ENCODE results near the gene PTH1R. TPM values are rescaled to one million over a fixed set of nuclear protein-coding genes. Genes with fewer than 3 reads are reported as not detected.

The PTH1R gene
- total and polyA plus RNA-seq, 12 donors, result 1.5 to 89.8 (median 4.2) TPM

GRCh38 chr3:46846624-46847542 is 30.6 kb upstream of the PTH1R start:
- Histone ChIP-seq H3K36me3 (peaks cover 0 to 11% (median 0%) of the 10 kb centered on the region in 9 donors), H3K4me1 (peaks cover 10 to 50% (median 28%) of the 10 kb centered on the region in 9 donors), H3K9me3 (peaks cover 0 to 15% (median 0%) of the 10 kb centered on the region in 11 donors), H3K27ac (peak overlapping the region in 8 of 10 donors; percentile 64 to 79 (median 68)), H3K27me3 (peaks cover 0 to 7% (median 0%) of the 10 kb centered on the region in 7 donors), H3K4me3 (peak overlapping the region in 7 of 10 donors; percentile 29 to 59 (median 53))
- peak in 5 of 8 donors; percentile 1 to 4 (median 2) for ATAC-seq
- TF ChIP-seq, protein P1, sequence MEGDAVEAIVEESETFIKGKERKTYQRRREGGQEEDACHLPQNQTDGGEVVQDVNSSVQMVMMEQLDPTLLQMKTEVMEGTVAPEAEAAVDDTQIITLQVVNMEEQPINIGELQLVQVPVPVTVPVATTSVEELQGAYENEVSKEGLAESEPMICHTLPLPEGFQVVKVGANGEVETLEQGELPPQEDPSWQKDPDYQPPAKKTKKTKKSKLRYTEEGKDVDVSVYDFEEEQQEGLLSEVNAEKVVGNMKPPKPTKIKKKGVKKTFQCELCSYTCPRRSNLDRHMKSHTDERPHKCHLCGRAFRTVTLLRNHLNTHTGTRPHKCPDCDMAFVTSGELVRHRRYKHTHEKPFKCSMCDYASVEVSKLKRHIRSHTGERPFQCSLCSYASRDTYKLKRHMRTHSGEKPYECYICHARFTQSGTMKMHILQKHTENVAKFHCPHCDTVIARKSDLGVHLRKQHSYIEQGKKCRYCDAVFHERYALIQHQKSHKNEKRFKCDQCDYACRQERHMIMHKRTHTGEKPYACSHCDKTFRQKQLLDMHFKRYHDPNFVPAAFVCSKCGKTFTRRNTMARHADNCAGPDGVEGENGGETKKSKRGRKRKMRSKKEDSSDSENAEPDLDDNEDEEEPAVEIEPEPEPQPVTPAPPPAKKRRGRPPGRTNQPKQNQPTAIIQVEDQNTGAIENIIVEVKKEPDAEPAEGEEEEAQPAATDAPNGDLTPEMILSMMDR (IDR thresholded peaks at IDR 0.05), result no peak
- intact Hi-C loops (cut with DNase I), result loop anchor here in 3 of 10 donors (5.0 kb wide), 2 partner anchors 140 to 145 kb away; partner anchors contain the start of gene TMIE (in 1 of the 3)
- 75 to 82% methylated on average over 9 of the region's 9 CpGs for WGBS, 2 donors
- DNase-seq, result peak in 1 of 2 donors; percentile 15

- H3K36me3 ChIP-seq, result peaks cover 0 to 11% (median 0%) of the 10 kb centered on the region in 9 donors
- WGBS, 2 donors, result 89 to 90% methylated on average over 5 of the region's 5 CpGs
- intact Hi-C loops (cut with DNase I), result loop anchor here in 3 of 10 donors (5.0 kb wide), 2 partner anchors 140 to 145 kb away; partner anchors contain the start of gene TMIE (in 1 of the 3)
- H3K9me3 ChIP-seq, result peaks cover 0 to 7% (median 0%) of the 10 kb centered on the region in 11 donors
- DNase-seq (no peak), ATAC-seq (no peak)
- no peak overlapping the region for H3K4me3 ChIP-seq
- TF ChIP-seq, protein P1 (IDR thresholded peaks at IDR 0.05), result no peak
- peaks cover 0 to 7% (median 0%) of the 10 kb centered on the region in 7 donors for H3K27me3 ChIP-seq
- H3K4me1 ChIP-seq, result peaks cover 10 to 50% (median 28%) of the 10 kb centered on the region in 9 donors
- peak overlapping the region in 6 of 10 donors; percentile 15 to 79 (median 50) for H3K27ac ChIP-seq
Measured at GRCh38 chr3:46847744-46848143, 29.8 kb upstream of the PTH1R start.

- H3K27ac ChIP-seq, result peak overlapping the region in 6 of 10 donors; percentile 15 to 79 (median 50)
- WGBS, 2 donors, result 41 to 46% methylated on average over 12 of the region's 12 CpGs
- no peak overlapping the region for H3K4me3 ChIP-seq
- DNase-seq, result peak in 1 of 2 donors; percentile 61
- ATAC-seq, result peak in 4 of 8 donors; percentile 4 to 27 (median 10)
- no peaks in the 10 kb centered on the region for H3K9me3 ChIP-seq
- H3K4me1 ChIP-seq, result peaks cover 10 to 50% (median 28%) of the 10 kb centered on the region in 9 donors
- H3K27me3 ChIP-seq, result peaks cover 0 to 7% (median 0%) of the 10 kb centered on the region in 7 donors
- TF ChIP-seq, protein P1 (IDR thresholded peaks at IDR 0.05), result peak in 7 of 9 donors; percentile 38 to 58 (median 48)
- intact Hi-C loops (cut with DNase I), result loop anchor here in 3 of 10 donors (5.0 kb wide), 2 partner anchors 141 to 146 kb away; partner anchors contain the start of gene TMIE (in 1 of the 3)
- peaks cover 0 to 4% (median 0%) of the 10 kb centered on the region in 9 donors for H3K36me3 ChIP-seq
Measured at GRCh38 chr3:46848271-46849044, 29.1 kb upstream of the PTH1R start.
